GF-D8 (cell line): ENCODE data around the gene LRP10.
A peak's percentile ranks its signal among the peaks of the same experiment; 100 is the strongest.
"Not testable (repeated sequence)": the region's sequence is repeated elsewhere in the genome, so short reads cannot be mapped to it uniquely, and the experiment has no call there.

Experiments
- DNase-seq: peaks from one replicate; lab custom pipeline; 2025; lab: John Stamatoyannopoulos, UW

Gene LRP10

DNA sequence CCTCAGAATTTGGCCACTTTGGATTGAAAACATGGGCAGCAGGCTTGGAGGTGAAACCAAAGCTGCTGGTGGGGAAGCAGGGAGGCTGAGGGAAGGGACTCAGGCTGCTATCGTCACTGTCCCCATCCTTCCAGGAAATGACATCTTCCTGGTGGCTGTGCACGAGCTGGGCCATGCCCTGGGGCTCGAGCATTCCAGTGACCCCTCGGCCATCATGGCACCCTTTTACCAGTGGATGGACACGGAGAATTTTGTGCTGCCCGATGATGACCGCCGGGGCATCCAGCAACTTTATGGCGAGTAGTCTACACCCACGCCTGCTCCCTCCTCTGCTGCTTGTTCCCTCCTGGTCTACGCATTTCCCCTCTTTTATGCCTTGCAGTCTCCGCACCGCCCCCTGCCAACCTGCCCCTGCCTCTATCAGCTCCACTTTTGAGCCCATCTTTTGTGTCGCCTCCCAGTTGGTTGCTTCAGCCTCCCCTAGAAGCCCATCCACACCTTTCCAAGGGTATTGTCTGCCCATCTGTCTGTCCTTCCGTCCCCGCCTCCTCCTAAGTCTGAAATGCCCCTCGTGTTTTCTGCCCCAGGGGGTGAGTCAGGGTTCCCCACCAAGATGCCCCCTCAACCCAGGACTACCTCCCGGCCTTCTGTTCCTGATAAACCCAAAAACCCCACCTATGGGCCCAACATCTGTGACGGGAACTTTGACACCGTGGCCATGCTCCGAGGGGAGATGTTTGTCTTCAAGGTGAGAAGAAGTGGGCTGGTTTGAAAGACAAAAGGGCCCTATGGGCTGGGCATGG, 28.2 kb upstream of the LRP10 start:
- no peak for DNase-seq

- DNase-seq = no peak
Observed at GRCh38 chr14:22844221-22845102, 27.1 kb upstream of the LRP10 start.

DNA sequence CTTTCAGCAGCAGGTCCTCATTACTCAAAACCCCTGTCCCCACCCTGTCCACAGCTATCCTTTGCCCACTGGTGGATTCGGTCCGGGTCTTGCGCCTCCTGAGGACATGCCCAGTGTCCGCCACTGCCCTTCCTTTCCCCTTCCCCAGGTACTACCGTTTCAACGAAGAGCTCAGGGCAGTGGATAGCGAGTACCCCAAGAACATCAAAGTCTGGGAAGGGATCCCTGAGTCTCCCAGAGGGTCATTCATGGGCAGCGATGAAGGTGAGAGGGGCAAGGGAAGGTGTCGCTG, 26.5 kb upstream of the LRP10 start:
- DNase-seq = no peak

- no peak for DNase-seq
Observed at GRCh38 chr14:22845821-22846625, 25.5 kb upstream of the LRP10 start.

DNA sequence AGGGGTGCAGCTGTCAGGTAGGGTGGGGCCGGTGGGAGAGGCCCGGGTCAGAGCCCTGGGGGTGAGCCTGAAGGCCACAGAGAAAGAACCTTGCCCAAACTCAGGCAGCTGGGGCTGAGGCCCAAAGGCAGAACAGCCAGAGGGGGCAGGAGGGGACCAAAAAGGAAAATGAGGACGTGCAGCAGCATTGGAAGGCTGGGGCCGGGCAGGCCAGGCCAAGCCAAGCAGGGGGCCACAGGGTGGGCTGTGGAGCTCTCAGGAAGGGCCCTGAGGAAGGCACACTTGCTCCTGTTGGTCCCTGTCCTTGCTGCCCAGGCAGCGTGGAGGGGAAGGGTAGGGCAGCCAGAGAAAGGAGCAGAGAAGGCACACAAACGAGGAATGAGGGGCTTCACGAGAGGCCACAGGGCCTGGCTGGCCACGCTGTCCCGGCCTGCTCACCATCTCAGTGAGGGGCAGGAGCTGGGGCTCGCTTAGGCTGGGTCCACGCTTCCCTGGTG, 24.7 kb upstream of the LRP10 start:
- no peak for DNase-seq

DNA sequence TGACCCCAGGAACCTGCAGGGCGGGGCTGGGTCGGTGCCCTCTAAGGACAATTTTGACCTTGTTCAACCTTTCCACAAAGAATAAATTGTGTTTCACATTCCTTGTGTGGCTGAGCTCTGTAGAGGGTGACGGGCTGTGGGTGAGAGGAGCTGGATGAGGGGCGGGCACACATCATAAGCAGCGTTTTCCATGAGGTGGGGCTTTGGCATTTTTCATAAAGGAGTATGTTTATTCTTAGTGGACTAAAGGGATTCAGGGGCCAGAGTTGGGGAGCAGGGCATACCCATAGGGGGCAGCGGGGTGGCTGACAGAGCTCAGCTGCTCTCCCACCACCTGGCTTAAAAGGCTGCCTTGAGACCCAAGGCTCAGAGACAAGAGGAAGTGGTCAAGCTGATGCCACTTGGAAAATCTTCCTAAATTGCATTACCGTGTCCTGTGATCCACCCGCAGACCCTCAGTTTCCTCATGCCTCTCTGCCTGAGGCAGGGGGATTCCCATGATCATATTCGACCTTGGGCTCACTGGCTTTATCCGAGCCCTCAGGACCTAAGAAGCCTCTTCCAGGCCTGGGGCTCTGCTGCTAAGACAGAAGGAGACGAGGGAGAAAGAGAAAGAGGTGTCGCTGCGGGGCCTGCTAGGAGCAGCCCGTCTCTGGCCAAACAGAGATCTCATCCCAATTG, 23.7 kb upstream of the LRP10 start:
- no peak for DNase-seq

- DNase-seq = no peak
Observed at GRCh38 chr14:22848351-22849164, 23.0 kb upstream of the LRP10 start.

DNA sequence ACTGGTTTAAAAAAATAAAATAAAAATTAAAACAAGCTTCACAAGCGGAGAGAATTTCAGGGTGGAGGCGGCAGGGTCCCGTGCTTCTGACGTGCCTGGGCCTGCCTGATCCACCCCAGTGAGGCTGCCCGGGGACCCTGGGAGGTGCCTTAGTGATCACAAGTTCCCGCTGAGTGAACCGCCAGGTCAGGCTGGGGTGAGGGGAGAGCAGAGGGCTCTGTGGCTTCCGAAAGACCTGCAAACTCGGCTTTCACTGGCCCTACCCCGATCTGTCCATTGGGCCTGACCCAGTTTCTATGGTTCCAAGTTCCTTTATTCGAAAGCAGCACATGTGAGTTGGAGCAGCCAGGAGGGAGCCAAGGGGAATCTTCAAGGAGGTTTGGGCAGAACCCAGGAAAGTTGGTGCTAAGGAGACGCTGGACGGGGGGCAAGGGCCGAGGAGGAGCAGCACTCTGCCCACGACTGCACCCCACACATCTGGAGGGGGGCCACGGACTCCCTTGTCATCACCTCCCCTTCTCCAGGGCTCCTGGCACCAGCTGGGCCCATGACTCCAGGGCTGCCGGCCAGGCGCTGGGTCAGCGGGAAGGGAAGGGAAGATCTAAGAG, 22.2 kb upstream of the LRP10 start:
- no peak for DNase-seq

- peak; percentile 48 for DNase-seq
Observed at GRCh38 chr14:22850944-22851764, 20.4 kb upstream of the LRP10 start.

DNA sequence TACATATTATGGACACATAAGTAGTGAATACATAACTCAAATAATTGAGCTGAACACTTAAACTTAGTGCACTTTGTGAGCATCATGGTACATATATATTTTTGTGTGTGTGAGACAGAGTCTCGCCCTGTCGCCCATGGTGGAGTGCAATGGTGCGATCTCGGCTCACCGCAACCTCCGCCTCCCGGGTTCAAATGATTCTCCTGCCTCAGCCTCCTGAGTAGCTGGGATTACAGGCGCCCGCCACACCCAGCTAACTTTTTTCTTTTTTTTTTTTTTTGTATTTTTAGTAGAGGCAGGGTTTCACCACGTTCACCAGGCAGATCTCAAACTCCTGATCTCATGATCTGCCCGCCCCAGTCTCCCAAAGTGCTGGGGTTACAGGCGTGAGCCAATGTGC, 19.4 kb upstream of the LRP10 start:
- DNase-seq = not testable (repeated sequence)

DNA sequence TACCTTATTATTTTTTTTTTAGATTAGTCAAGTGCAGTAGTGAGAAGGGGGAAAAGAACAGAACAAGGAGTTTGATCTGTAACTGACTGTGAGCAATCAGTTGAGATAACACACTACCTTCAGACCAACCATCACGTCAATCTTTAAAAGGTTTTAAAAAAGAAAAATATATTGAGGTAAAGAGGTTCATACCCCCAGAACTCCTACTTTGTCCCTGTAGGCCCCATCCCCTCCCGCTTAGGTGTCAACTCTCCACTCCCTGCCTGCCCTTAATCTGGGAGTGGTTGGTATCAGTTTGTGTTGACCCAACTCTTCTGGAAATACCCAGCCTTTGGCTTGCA, 19.0 kb upstream of the LRP10 start:
- DNase-seq = no peak

DNA sequence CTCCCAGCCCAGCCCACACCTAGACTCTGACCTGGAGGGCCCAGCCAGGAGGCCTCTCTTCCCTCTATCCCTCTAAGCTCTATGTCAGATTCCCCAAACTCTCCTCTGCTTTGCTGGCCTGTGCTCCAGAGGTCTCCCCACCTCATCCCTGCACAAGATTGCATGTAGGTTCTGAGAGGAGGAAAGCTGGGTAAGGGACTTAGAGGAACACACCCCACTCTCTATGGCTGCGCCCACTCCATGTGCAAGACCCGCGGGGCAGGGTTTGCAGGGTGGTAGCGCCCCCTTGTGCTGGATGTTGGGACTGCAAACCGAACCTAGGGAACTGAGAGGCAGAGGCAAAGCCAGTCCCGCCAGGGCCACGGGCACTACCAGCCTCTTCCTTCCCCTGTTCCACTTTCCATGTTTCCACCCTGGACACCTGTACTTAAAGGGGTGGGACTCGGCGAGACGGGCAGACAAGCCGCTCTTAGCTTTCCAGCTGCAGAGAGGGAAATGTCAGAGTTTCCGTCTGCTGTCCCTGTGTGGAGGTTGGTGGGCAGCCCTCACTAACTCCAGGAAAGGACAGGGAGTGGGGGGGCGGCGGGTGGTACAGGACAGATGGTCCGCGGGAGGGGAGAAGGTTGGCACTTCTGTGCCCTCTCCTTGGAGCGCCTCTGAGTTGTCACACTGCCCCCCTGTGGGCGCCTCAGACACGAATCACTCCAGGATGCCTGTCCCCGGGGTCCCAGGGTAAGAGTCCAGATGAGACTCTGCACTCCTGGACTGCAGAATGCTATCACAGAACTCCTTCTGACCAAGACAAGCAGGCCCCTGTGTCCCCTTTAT, 18.4 kb upstream of the LRP10 start:
- DNase-seq = peak; percentile 39

GRCh38 chr14:22854296-22854695, 17.2 kb upstream of the LRP10 start:
- DNase-seq = not testable (repeated sequence)

DNA sequence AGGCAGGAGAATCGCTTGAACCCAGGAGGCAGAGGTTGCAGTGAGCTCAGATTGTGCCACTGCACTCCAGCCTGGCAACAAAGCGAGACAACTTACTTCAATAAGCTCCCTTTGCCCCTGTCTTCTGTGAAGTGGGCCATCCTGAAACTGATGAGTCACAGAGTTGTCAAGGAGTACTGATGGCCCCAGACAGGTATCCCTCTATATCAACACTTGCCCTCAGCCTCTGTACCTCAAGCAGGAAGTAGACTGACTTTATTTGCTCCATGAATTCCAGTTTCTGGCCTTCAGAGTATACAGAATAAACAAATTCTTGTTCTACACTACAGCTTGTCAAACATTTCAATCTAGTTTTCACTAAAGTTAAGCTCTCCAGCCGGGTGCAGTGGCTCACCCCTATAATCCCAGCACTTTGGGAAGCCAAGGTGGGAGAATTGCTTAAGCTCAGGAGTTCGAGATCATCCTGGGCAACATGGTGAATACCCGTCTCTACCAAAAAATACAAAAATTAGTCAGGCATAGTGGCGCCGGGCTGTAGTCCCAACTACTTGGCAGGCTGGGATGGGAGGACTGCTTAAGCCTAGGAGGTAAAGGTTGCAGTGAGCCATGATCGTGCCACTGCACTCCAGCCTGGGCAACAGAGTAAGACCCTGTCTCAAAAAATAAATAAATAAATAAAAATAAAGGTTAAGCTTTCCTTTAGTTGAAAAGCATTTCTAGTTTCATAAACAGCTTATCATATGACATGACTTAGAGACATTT, 16.4 kb upstream of the LRP10 start:
- DNase-seq = no peak

- DNase-seq = no peak
Observed at GRCh38 chr14:22856428-22856827, 15.1 kb upstream of the LRP10 start.

DNA sequence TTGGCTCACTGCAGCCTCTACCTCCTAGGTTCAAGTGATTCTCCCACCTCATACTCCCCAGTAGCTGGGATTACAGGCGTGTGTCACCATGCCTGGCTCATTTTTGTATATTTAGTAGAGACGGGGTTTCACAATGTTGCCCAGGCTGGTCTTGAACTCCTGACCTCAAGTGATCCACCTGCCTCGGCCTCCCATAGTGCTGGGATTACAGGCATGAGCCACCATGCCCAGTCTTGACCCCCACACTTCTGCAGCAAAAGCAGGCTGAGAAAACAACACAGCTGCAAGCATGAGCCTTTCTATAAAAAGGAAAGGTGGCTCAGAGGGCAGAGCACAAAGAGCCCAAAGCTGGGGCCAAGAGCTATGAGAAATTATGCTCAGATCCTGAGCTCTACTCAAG, 11.2 kb upstream of the LRP10 start:
- not testable (repeated sequence) for DNase-seq

GRCh38 chr14:22861651-22862050, 9.9 kb upstream of the LRP10 start:
- DNase-seq = no peak

DNA sequence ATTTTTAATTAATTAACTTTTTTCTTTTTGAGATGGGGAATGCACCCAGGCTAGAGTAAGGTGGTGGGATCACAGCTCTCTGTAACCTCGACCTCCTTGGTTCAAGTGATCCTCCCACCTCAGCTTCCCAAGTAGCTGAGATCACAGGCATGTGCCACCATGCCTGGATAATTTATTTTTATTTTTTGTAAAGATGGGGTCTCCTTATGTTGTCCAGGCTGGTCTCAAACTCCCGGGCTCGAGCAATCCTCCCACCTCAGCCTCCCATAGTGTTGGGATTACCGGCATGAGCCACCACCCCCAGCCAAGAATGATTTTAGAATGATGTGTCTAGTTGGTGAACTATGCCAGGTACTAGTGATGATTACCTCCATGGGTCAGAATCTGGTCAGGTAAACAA, 6.6 kb upstream of the LRP10 start:
- DNase-seq = no peak
